ENCODE results near the gene S100A10.

The S100A10 gene

DNA sequence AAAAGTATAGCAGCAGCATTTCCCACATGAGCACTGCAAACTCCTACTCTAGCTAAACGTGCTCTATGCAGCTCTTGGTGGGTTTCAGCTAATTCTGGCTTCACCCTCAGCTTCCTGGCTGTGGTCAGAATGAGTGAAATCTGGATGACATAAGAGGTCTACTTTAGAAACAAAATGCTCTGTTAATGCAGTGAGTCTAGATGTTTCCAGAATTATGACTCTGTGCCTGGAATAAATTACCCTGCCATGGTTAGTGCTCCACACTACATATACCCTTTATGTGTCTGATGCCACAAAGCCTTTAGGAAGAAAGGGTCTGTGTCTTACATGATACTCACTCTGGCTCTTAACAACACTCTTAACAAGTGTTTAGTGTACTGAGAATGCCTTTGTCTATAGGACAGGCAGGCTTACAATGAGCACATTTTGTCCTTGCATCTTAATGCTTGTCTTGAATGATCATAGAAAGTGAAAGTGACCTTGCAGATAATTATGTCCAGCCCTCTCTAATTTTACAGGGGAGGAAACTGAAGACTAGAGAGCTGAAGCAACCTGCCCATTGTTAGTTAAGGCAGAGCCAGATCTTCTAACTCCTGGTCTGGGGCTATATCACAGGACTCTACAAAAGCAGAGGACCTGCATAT is 9.2 kb downstream of the S100A10 start:
- no peak overlapping the region for H3K27ac ChIP-seq (ENCODE audit: low read length)
- peaks cover 32% of the 10 kb centered on the region for H3K36me3 ChIP-seq (ENCODE audit: insufficient read depth, low read depth, low read length)
- peaks cover 15% of the 10 kb centered on the region for H3K4me1 ChIP-seq (ENCODE audit: insufficient read depth, low read length)
- H3K9me3 ChIP-seq (ENCODE audit: insufficient read depth, low read depth, low read length): no peaks in the 10 kb centered on the region
- no peaks in the 10 kb centered on the region for H3K27me3 ChIP-seq (ENCODE audit: insufficient read depth, low read length)
- no peak overlapping the region for H3K9ac ChIP-seq (ENCODE audit: low read depth, low read length)
- H3K4me3 ChIP-seq (ENCODE audit: low read length): no peak overlapping the region

DNA sequence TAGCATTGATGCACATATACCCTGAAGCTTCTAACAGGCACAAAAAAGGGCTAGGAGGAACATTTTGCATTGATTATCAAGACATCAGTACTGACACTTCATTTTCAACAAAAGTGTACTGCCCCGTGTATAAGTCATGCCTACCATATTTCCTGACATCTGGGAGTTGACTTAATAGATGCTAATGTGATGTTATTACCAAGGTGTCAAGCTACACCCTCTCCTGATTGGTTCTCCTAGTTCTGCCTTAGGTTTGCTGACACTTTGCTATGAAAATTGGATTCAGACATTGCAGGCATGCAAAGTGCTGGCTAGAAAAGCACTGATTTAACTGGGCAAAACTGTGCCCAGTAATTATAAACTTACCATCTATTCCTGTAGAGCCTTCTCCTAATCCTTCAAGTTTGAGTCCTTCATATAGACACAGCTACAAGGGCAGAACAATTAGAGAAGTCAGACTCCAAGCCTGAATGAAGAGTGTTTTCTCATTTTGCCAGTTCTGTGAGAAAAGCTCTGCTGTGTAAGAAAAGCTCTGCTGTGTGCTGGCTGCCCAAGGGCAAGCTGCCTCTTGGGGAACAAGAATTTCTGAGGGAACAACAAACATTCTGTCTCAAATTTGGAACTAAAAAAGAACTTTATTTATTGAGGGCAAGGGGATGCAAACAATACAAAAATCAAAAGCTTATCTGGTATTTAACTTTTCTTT is 11.2 kb downstream of the S100A10 start:
- no peaks in the 10 kb centered on the region for H3K27me3 ChIP-seq (ENCODE audit: insufficient read depth, low read length)
- no peak overlapping the region for H3K9ac ChIP-seq (ENCODE audit: low read depth, low read length)
- no peak overlapping the region for H3K4me3 ChIP-seq (ENCODE audit: low read length)
- H3K9me3 ChIP-seq (ENCODE audit: insufficient read depth, low read depth, low read length): no peaks in the 10 kb centered on the region
- peaks cover 9% of the 10 kb centered on the region; the same call in 1 of the 2 replicates for H3K4me1 ChIP-seq (ENCODE audit: insufficient read depth, low read length)
- peaks cover 32% of the 10 kb centered on the region for H3K36me3 ChIP-seq (ENCODE audit: insufficient read depth, low read depth, low read length)
- H3K27ac ChIP-seq (ENCODE audit: low read length): no peak overlapping the region

DNA sequence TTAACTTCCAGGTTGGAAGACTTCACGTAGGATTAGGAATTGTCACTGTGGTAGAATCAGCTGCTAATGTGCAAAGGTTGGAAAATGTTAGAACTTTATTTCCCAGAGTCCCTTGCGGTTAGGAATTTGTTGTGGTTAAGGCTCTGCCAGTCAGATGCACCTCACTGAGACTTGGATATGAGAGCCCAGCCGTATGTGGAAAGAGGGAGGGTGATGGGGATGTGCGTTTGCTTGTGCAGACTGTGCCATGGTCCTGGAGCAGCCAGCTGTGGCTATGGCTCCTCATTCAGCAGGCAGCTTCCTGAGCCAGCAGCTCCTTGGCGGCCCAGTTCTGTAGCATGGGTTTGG is 12.5 kb downstream of the S100A10 start:
- Histone ChIP-seq H3K4me3 (ENCODE audit: low read length) (no peak overlapping the region), H3K27ac (ENCODE audit: low read length) (no peak overlapping the region), H3K36me3 (ENCODE audit: insufficient read depth, low read depth, low read length) (peaks cover 32% of the 10 kb centered on the region), H3K9ac (ENCODE audit: low read depth, low read length) (no peak overlapping the region), H3K9me3 (ENCODE audit: insufficient read depth, low read depth, low read length) (no peaks in the 10 kb centered on the region), H3K4me1 (ENCODE audit: insufficient read depth, low read length) (peaks cover 3% of the 10 kb centered on the region; the same call in 1 of the 2 replicates), H3K27me3 (ENCODE audit: insufficient read depth, low read length) (no peaks in the 10 kb centered on the region)

DNA sequence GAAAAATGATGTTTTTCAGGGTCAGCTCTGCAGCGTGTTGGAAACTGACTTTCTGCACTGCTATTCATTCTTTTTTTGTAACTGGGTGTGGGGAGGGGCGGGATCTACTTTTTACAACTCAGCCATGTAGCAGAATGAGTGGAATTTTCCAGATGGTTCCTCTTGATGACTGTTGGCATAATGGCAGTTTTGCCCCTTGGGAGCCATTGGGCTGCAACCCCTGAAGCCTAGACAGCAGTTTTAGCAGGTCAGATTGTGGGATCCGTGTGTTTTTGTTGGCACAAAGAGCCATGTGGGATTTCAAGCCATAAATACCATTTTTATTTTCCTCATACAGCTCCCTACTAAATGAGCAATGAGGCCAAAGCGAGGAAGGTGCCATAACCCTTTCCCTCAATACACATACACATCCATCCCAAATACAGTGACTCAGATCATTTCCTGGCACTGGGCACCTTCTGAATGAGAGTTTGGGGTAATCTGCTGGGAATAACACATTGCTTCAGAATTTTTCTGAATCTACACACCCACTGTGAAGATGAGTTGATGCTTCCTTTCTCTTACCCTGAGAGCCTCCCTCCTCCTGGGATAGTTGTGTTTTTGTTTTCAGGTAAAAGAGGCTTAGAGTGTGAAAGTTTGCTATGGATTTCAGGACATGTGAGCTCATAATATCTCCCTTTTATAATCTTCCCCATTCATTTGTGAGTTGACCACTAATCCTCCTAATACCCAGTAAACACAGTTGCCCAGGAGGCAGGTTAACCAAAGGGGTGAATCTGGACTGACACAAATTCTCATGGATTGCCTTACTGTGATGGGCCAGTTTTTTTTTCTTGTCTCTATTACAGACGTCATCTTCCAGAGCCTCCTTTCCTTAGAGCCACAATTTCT is 13.1 kb downstream of the S100A10 start:
- H3K27me3 ChIP-seq (ENCODE audit: insufficient read depth, low read length): no peaks in the 10 kb centered on the region

GRCh38 chr1:151978922-151979321 is 14.7 kb downstream of the S100A10 start:
- H3K9me3 ChIP-seq (ENCODE audit: insufficient read depth, low read depth, low read length): no peaks in the 10 kb centered on the region
- no peaks in the 10 kb centered on the region for H3K4me1 ChIP-seq (ENCODE audit: insufficient read depth, low read length)
- no peak overlapping the region for H3K4me3 ChIP-seq (ENCODE audit: low read length)
- H3K27ac ChIP-seq (ENCODE audit: low read length): no peak overlapping the region
- no peak overlapping the region for H3K9ac ChIP-seq (ENCODE audit: low read depth, low read length)
- H3K36me3 ChIP-seq (ENCODE audit: insufficient read depth, low read depth, low read length): peaks cover 16% of the 10 kb centered on the region
- H3K27me3 ChIP-seq (ENCODE audit: insufficient read depth, low read length): no peaks in the 10 kb centered on the region

More for the DNA sequence above, 13.1 kb downstream of the S100A10 start:
- H3K4me1 ChIP-seq (ENCODE audit: insufficient read depth, low read length): no peaks in the 10 kb centered on the region
- no peak overlapping the region for H3K9ac ChIP-seq (ENCODE audit: low read depth, low read length)
- no peak overlapping the region for H3K27ac ChIP-seq (ENCODE audit: low read length)
- no peak overlapping the region for H3K4me3 ChIP-seq (ENCODE audit: low read length)
- no peaks in the 10 kb centered on the region for H3K9me3 ChIP-seq (ENCODE audit: insufficient read depth, low read depth, low read length)
- H3K36me3 ChIP-seq (ENCODE audit: insufficient read depth, low read depth, low read length): peaks cover 27% of the 10 kb centered on the region

- Histone ChIP-seq H3K9me3 (ENCODE audit: insufficient read depth, low read depth, low read length) (no peaks in the 10 kb centered on the region), H3K4me1 (ENCODE audit: insufficient read depth, low read length) (0 out of 2 replicates have a peak, but pooled peaks cover 3% of the 10 kb centered on the region), H3K9ac (ENCODE audit: low read depth, low read length) (no peak overlapping the region), H3K36me3 (ENCODE audit: insufficient read depth, low read depth, low read length) (peaks cover 7% of the 10 kb centered on the region; the same call in 1 of the 2 replicates), H3K4me3 (ENCODE audit: low read length) (no peak overlapping the region), H3K27me3 (ENCODE audit: insufficient read depth, low read length) (no peaks in the 10 kb centered on the region), H3K27ac (ENCODE audit: low read length) (no peak overlapping the region)
Observed at GRCh38 chr1:151977662-151978230, 15.9 kb downstream of the S100A10 start.

- Histone ChIP-seq H3K9ac (ENCODE audit: low read depth, low read length) (no peak overlapping the region), H3K27ac (ENCODE audit: low read length) (no peak overlapping the region), H3K4me3 (ENCODE audit: low read length) (no peak overlapping the region), H3K36me3 (ENCODE audit: insufficient read depth, low read depth, low read length) (no peaks in the 10 kb centered on the region), H3K9me3 (ENCODE audit: insufficient read depth, low read depth, low read length) (no peaks in the 10 kb centered on the region), H3K4me1 (ENCODE audit: insufficient read depth, low read length) (0 out of 2 replicates have a peak, but pooled peaks cover 3% of the 10 kb centered on the region), H3K27me3 (ENCODE audit: insufficient read depth, low read length) (no peaks in the 10 kb centered on the region)
Observed at GRCh38 chr1:151976858-151977257, 16.8 kb downstream of the S100A10 start.

GRCh38 chr1:151976015-151976343 is 17.7 kb downstream of the S100A10 start:
- H3K9me3 ChIP-seq (ENCODE audit: insufficient read depth, low read depth, low read length): no peaks in the 10 kb centered on the region
- H3K36me3 ChIP-seq (ENCODE audit: insufficient read depth, low read depth, low read length): no peaks in the 10 kb centered on the region
- no peaks in the 10 kb centered on the region for H3K27me3 ChIP-seq (ENCODE audit: insufficient read depth, low read length)
- H3K9ac ChIP-seq (ENCODE audit: low read depth, low read length): no peak overlapping the region
- no peak overlapping the region for H3K4me3 ChIP-seq (ENCODE audit: low read length)
- H3K27ac ChIP-seq (ENCODE audit: low read length): no peak overlapping the region
- 0 out of 2 replicates have a peak, but pooled peaks cover 3% of the 10 kb centered on the region for H3K4me1 ChIP-seq (ENCODE audit: insufficient read depth, low read length)

DNA sequence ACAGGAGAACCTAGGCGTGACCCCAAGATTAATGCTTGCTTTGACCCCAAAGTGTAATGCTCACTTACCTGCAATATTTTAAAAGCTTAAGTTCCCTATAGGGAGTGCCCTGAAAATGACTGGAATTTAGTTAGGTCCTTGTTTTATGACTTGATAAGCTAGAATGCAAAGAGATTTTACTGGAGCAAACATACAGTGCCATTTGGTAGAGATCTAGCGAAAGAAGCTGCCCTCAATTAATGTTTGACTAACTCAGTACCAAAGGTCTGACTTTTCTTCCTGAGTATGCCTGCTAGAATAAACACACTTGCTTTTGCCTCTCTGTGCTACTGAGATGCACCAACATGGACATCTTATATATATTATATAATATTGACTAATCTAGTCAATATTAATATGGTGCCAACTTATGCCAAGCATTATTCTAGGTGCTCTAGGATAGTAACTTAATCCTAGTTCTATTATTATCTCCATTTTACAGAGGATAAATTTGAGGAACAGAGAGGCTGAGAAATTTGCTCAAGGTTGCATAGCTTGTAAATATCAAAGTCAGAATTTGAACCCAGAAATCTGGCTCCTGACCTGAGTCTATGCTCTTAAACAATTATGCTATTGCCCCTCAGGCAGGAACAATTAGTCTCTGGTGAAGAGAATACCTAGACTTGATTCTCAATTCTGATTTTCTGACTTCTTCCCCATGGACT is 18.2 kb downstream of the S100A10 start:
- H3K9ac ChIP-seq (ENCODE audit: low read depth, low read length): no peak overlapping the region
- H3K9me3 ChIP-seq (ENCODE audit: insufficient read depth, low read depth, low read length): no peaks in the 10 kb centered on the region
- no peaks in the 10 kb centered on the region for H3K27me3 ChIP-seq (ENCODE audit: insufficient read depth, low read length)
- no peaks in the 10 kb centered on the region for H3K36me3 ChIP-seq (ENCODE audit: insufficient read depth, low read depth, low read length)
- no peak overlapping the region for H3K4me3 ChIP-seq (ENCODE audit: low read length)
- no peak overlapping the region for H3K27ac ChIP-seq (ENCODE audit: low read length)
- 0 out of 2 replicates have a peak, but pooled peaks cover 3% of the 10 kb centered on the region for H3K4me1 ChIP-seq (ENCODE audit: insufficient read depth, low read length)

DNA sequence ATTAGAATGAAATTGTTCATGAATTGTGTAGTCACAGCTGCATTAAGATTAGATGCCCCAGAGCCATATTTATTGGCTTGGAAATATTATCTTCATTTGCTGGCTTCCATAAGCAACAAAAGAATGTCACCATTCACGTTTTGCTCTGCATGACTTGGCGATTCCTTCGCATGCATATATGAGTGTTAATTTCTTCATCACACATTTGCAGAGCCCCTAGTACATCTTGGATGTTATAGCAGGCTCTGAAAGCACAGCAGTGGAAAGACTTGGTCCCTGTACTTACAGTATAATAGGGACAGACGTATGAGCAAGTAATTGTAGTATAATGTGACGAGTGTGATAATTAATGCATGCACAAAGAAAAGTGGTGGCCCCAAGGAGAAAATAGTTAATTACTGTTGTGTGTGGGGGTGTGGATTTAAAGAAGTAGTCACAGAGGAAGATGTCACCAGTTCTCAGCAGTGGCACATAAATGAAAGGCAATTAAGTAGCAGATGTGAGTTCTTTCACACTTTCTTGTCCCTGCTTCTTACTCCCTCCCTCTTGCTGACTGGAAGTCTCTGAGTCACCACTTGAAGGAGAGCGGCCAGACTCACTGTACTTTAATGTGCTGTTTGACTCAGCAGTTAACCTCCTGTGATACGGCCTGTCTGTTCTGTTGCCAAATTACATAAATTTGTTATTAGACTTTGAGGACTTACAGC is 21.0 kb downstream of the S100A10 start:
- H3K27ac ChIP-seq (ENCODE audit: low read length): no peak overlapping the region
- no peaks in the 10 kb centered on the region for H3K27me3 ChIP-seq (ENCODE audit: insufficient read depth, low read length)
- no peak overlapping the region for H3K4me3 ChIP-seq (ENCODE audit: low read length)
- H3K9ac ChIP-seq (ENCODE audit: low read depth, low read length): no peak overlapping the region
- H3K9me3 ChIP-seq (ENCODE audit: insufficient read depth, low read depth, low read length): no peaks in the 10 kb centered on the region
- H3K36me3 ChIP-seq (ENCODE audit: insufficient read depth, low read depth, low read length): no peaks in the 10 kb centered on the region
- H3K4me1 ChIP-seq (ENCODE audit: insufficient read depth, low read length): peaks cover 9% of the 10 kb centered on the region; the same call in 1 of the 2 replicates
